Measurements from ENCODE around the gene ZEB2. TPM values are rescaled to one million over a fixed set of nuclear protein-coding genes. Genes with fewer than 3 reads are reported as not detected.

The ZEB2 gene
- total RNA-seq, 1 experiment from 2014 or later: 1.2 TPM

DNA sequence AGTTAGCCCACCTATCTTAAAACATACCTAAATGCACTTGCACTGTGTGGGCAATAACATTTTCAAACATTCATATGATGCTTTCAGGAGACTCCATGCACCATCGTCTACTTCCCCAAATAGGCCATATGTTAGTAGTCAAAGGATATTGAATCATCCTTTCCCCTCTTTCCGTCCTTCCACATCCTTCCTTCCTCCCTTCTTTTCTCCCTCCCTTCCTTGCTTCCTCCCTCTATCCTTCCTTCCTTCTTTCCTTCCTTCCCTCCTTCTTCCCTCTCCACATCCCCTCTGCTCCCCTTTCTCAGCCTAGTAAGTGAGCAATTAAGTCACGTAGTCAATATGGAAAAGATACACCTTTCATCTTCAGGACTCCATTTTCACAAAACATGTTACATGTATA is 73.8 kb downstream of the ZEB2 start:
- Histone ChIP-seq H2AFZ (ENCODE audit: low read length) (no peak overlapping the region), H3K4ac (ENCODE audit: low read depth, low read length) (no peak overlapping the region), H3T11ph (ENCODE audit: low read length) (no peak overlapping the region), H4K8ac (replicated peaks; ENCODE audit: insufficient read length, low read depth, low read length) (no peak overlapping the region), H2BK15ac (ENCODE audit: low read depth, low read length) (no peak overlapping the region), H3K79me1 (ENCODE audit: insufficient read depth, low read depth, low read length, poor library complexity, severe bottlenecking) (no peaks in the 10 kb centered on the region), H3K56ac (ENCODE audit: insufficient read length, low read depth, low read length) (no peak overlapping the region), H3K14ac (ENCODE audit: insufficient read depth, low read length) (no peak overlapping the region), H2BK12ac (ENCODE audit: insufficient read length, low read depth, low read length) (no peak overlapping the region), H3K27me3 (ENCODE audit: insufficient read depth, low read length) (peaks cover 5% of the 10 kb centered on the region; the same call in 1 of the 2 replicates), H3K9me3 (ENCODE audit: control insufficient read depth, low read depth, low read length) (no peaks in the 10 kb centered on the region), H4K5ac (ENCODE audit: insufficient read length, low read depth, low read length) (no peak overlapping the region), H3K23me2 (ENCODE audit: insufficient read length, low read depth, low read length, poor library complexity, severe bottlenecking) (no peaks in the 10 kb centered on the region), H3K79me2 (ENCODE audit: insufficient read depth, low read length) (no peaks in the 10 kb centered on the region), H2BK120ac (ENCODE audit: low read depth, low read length, poor library complexity, severe bottlenecking) (no peak overlapping the region), H2BK5ac (ENCODE audit: insufficient read length, low read length) (no peak overlapping the region), H2AK5ac (ENCODE audit: insufficient read length, low read length) (no peak overlapping the region), H3K23ac (ENCODE audit: insufficient read length, low read depth, low read length) (no peak overlapping the region), H3K9ac (ENCODE audit: extremely low read depth, insufficient read length, low read length) (no peak overlapping the region), H3K18ac (ENCODE audit: insufficient read length, low read depth, low read length) (no peak overlapping the region), H4K20me1 (ENCODE audit: control insufficient read depth, insufficient read depth, insufficient read length) (no peaks in the 10 kb centered on the region), H3K4me1 (ENCODE audit: insufficient read depth, low read length) (peaks cover 8% of the 10 kb centered on the region; the same call in 1 of the 2 replicates), H3K27ac (ENCODE audit: insufficient read length, low read depth, low read length) (no peak overlapping the region), H4K91ac (ENCODE audit: insufficient read length, low read depth, low read length) (no peak overlapping the region), H2BK20ac (ENCODE audit: low read depth, low read length, poor library complexity, severe bottlenecking) (no peak overlapping the region), H3K4me2 (ENCODE audit: insufficient read depth, insufficient read length, low read length) (no peak overlapping the region)
- Mint-ChIP-seq H3K27ac (no peak overlapping the region), H3K4me1 (peaks cover 52 to 55% of the 10 kb centered on the region in 2 experiments), H3K27me3 (ENCODE audit: low read depth) (peaks cover 36% of the 10 kb centered on the region), H3K9me3 (peaks cover 8% of the 10 kb centered on the region in 2 experiments; a peak in 4 of 5 replicates), H3K4me3 (peak overlapping the region in 1 of 2 experiments; percentile 13; a peak in 1 of 5 replicates), H3K36me3 (ENCODE audit: insufficient read depth in 1 of 3, low read depth in 3 of 3) (peaks cover 0 to 11% (median 6%) of the 10 kb centered on the region in 3 experiments; a peak in 4 of 7 replicates)
- no CpG with 5 or more reads among the region's 3 CpGs for WGBS (ENCODE audit: extremely low coverage, insufficient read length, low lambda C conversion rate)
- DNase-seq: no peak
- TF ChIP-seq, protein P1, sequence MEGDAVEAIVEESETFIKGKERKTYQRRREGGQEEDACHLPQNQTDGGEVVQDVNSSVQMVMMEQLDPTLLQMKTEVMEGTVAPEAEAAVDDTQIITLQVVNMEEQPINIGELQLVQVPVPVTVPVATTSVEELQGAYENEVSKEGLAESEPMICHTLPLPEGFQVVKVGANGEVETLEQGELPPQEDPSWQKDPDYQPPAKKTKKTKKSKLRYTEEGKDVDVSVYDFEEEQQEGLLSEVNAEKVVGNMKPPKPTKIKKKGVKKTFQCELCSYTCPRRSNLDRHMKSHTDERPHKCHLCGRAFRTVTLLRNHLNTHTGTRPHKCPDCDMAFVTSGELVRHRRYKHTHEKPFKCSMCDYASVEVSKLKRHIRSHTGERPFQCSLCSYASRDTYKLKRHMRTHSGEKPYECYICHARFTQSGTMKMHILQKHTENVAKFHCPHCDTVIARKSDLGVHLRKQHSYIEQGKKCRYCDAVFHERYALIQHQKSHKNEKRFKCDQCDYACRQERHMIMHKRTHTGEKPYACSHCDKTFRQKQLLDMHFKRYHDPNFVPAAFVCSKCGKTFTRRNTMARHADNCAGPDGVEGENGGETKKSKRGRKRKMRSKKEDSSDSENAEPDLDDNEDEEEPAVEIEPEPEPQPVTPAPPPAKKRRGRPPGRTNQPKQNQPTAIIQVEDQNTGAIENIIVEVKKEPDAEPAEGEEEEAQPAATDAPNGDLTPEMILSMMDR (conservative IDR thresholded peaks at IDR 0.05): no peak

All from H9 (cell line).